Measurements from ENCODE around the gene ANO4. TPM values are rescaled to one million over a fixed set of nuclear protein-coding genes. Genes with fewer than 3 reads are reported as not detected.

ANO4 gene
- total RNA-seq, 1 donor from 2014 or later = not detected

DNA sequence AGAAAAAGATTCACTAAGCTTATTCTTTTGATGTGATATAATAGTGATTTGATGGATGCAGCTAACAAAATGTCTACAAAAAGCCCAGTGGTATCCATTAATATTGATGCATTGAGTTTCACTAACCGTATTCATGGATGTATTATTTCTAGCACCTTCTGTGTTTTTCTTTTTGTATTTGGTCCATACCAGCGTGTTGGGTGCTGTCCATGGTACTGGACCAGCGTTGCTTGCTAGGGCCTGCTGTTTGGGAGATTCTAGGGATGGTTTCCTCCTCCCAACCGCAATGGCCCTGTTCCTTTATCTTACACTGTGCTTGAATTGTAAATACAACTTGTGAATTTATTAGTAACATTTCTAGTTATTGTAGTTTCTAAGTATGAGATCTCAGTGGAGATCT, 31.7 kb downstream of the ANO4 start:
- Histone ChIP-seq H3K27ac (replicated peaks) (no peak overlapping the region), H3K9me3 (replicated peaks) (no peaks in the 10 kb centered on the region), H3K36me3 (no peaks in the 10 kb centered on the region), H3K4me3 (no peak overlapping the region), H3K4me1 (no peaks in the 10 kb centered on the region), H3K27me3 (ENCODE audit: low read depth) (no peaks in the 10 kb centered on the region)
- intact Hi-C loops (cut with micrococcal nuclease) = no loop called here
- DNase-seq = peak; percentile 15
- no peak for TF ChIP-seq CTCF (IDR thresholded peaks at IDR 0.05; ENCODE audit: borderline replicate concordance)

DNA sequence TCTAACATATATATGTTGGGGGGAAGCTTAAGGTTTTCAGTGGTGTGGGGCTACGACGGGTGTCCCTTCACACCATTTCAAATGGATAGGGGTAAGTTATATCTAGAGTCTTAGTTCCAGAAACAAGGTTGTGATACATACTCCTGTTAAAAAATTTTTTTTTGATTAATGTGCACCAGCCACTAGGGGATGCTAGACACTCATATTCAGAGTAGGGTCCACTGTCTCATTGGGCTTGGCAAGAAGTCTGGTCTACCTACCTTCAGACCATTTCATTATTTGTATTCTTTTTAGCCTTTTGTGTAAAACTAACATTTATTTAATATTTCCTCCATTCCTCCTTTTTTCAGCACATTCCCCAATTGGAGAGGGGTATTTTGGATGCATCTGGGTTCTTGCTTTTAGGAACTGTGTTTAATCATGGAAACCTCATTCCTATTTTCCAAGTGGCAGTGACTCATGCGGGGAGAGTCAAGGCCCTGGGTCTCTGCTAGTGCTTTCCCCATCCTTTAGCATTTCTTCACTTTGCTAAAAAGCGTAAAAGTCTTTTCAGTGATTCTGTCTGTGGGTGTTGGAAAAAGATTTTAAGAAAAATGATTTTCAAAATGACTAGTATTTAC, 33.4 kb downstream of the ANO4 start:
- Histone ChIP-seq H3K9me3 (replicated peaks) (no peaks in the 10 kb centered on the region), H3K4me3 (no peak overlapping the region), H3K36me3 (no peaks in the 10 kb centered on the region), H3K4me1 (no peaks in the 10 kb centered on the region), H3K27ac (replicated peaks) (no peak overlapping the region), H3K27me3 (ENCODE audit: low read depth) (no peaks in the 10 kb centered on the region)
- TF ChIP-seq CTCF (IDR thresholded peaks at IDR 0.05; ENCODE audit: borderline replicate concordance) = peak; percentile 17
- DNase-seq = no peak
- intact Hi-C loops (cut with micrococcal nuclease) = no loop called here

- no peaks in the 10 kb centered on the region for H3K36me3 ChIP-seq
- no peak overlapping the region for H3K27ac ChIP-seq (replicated peaks)
- no peaks in the 10 kb centered on the region for H3K4me1 ChIP-seq
- H3K27me3 ChIP-seq (ENCODE audit: low read depth) = no peaks in the 10 kb centered on the region
- H3K9me3 ChIP-seq (replicated peaks) = no peaks in the 10 kb centered on the region
- DNase-seq = no peak
- intact Hi-C loops (cut with micrococcal nuclease) = no loop called here
- TF ChIP-seq CTCF (IDR thresholded peaks at IDR 0.05; ENCODE audit: borderline replicate concordance) = no peak
- no peak overlapping the region for H3K4me3 ChIP-seq
These were observed 35.6 kb downstream of the ANO4 start for GRCh38 chr12:100830003-100830795.

DNA sequence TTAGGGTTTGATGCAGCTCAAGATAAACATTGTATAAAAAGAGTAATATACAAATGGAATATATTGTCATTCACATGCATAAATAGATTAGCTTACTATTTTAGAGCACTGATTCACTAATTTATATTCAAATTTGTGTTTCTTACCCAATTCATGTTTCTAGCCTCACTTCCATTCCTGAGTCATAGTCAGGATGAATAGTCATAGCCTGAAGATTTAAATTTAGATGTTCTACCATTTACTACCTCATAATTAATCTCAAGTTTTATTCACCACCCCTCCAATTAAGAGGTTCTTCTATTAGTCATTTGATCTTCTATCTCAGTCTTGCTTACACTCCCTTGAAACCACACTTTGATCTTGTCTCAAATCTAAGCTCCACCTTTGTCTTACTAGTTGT, 38.7 kb downstream of the ANO4 start:
- intact Hi-C loops (cut with micrococcal nuclease) = no loop called here
- DNase-seq = no peak
- Histone ChIP-seq H3K9me3 (replicated peaks) (no peaks in the 10 kb centered on the region), H3K36me3 (no peaks in the 10 kb centered on the region), H3K4me3 (no peak overlapping the region), H3K27me3 (ENCODE audit: low read depth) (no peaks in the 10 kb centered on the region), H3K27ac (replicated peaks) (no peak overlapping the region), H3K4me1 (no peaks in the 10 kb centered on the region)
- TF ChIP-seq CTCF (IDR thresholded peaks at IDR 0.05; ENCODE audit: borderline replicate concordance) = no peak

- Histone ChIP-seq H3K27ac (replicated peaks) (no peak overlapping the region), H3K4me3 (no peak overlapping the region), H3K9me3 (replicated peaks) (no peaks in the 10 kb centered on the region), H3K27me3 (ENCODE audit: low read depth) (no peaks in the 10 kb centered on the region), H3K36me3 (no peaks in the 10 kb centered on the region), H3K4me1 (no peaks in the 10 kb centered on the region)
- TF ChIP-seq CTCF (IDR thresholded peaks at IDR 0.05; ENCODE audit: borderline replicate concordance) = no peak
- intact Hi-C loops (cut with micrococcal nuclease) = no loop called here
- no peak for DNase-seq
These were observed 46.2 kb downstream of the ANO4 start for GRCh38 chr12:100840748-100841147.
